Adipocyte (in vitro differentiated cells): ENCODE results near the gene RGS3.

ENCODE experiments used
- DNase-seq: peaks from one replicate; pipeline ENCODE4 v3.0.0-alpha.2; 2015; ENCODE audit warnings: low read depth
- H3K27me3 ChIP-seq: replicated peaks from 2 replicates; pipeline ENCODE4 v1.7.0; 2013; ENCODE audit warnings: mild to moderate bottlenecking, low read length, moderate library complexity; ENCODE audit not compliant: control insufficient read depth, insufficient read depth
- H3K36me3 ChIP-seq: 2 replicates; pipeline ENCODE4 v1.7.0; 2013; ENCODE audit warnings: low read length, mild to moderate bottlenecking, moderate library complexity; ENCODE audit not compliant: control insufficient read depth, insufficient read depth, severe bottlenecking
- H3K4me1 ChIP-seq: 2 replicates; pipeline ENCODE4 v1.7.0; 2013; ENCODE audit warnings: mild to moderate bottlenecking, low read length, moderate library complexity; ENCODE audit not compliant: control insufficient read depth, insufficient read depth
- H3K4me3 ChIP-seq: 2 replicates; pipeline ENCODE4 v1.7.0; 2013; ENCODE audit warnings: mild to moderate bottlenecking, low read length, moderate library complexity
- H3K9ac ChIP-seq: 2 replicates; pipeline ENCODE4 v1.7.0; 2013; ENCODE audit warnings: mild to moderate bottlenecking, low read length, moderate library complexity
- H3K9me3 ChIP-seq: 2 replicates; pipeline ENCODE4 v1.7.0; 2013; ENCODE audit warnings: mild to moderate bottlenecking, low read length, moderate library complexity; ENCODE audit not compliant: control insufficient read depth

The RGS3 gene

GRCh38 chr9:113514061-113514460, 50.5 kb downstream of the RGS3 start:
- H3K9me3 ChIP-seq, result no peaks in the 10 kb centered on the region
- DNase-seq, result no peak
- H3K9ac ChIP-seq, result no peak overlapping the region
- H3K27me3 ChIP-seq, result no peaks in the 10 kb centered on the region
- no peaks in the 10 kb centered on the region for H3K36me3 ChIP-seq
- no peak overlapping the region for H3K4me3 ChIP-seq
- H3K4me1 ChIP-seq, result peaks cover 8% of the 10 kb centered on the region

GRCh38 chr9:113514748-113515147, 51.2 kb downstream of the RGS3 start:
- Histone ChIP-seq H3K27me3 (no peaks in the 10 kb centered on the region), H3K36me3 (no peaks in the 10 kb centered on the region), H3K9ac (no peak overlapping the region), H3K4me3 (no peak overlapping the region), H3K4me1 (peaks cover 11% of the 10 kb centered on the region), H3K9me3 (no peaks in the 10 kb centered on the region)
- no peak for DNase-seq

- H3K4me1 ChIP-seq, result peaks cover 16% of the 10 kb centered on the region
- no peak for DNase-seq
Observed at GRCh38 chr9:113515862-113516261, 52.3 kb downstream of the RGS3 start.

GRCh38 chr9:113516840-113517577, 53.5 kb downstream of the RGS3 start:
- Histone ChIP-seq H3K9ac (no peak overlapping the region), H3K9me3 (no peaks in the 10 kb centered on the region), H3K4me3 (no peak overlapping the region), H3K27me3 (no peaks in the 10 kb centered on the region), H3K4me1 (peaks cover 16% of the 10 kb centered on the region), H3K36me3 (no peaks in the 10 kb centered on the region)
- no peak for DNase-seq

More at GRCh38 chr9:113515862-113516261, 52.3 kb downstream of the RGS3 start:
- Histone ChIP-seq H3K9ac (no peak overlapping the region), H3K27me3 (no peaks in the 10 kb centered on the region), H3K36me3 (no peaks in the 10 kb centered on the region), H3K4me3 (no peak overlapping the region), H3K9me3 (no peaks in the 10 kb centered on the region)

- H3K27me3 ChIP-seq, result peaks cover 7% of the 10 kb centered on the region
- H3K9ac ChIP-seq, result no peak overlapping the region
- no peak overlapping the region for H3K4me3 ChIP-seq
- H3K4me1 ChIP-seq, result peaks cover 27% of the 10 kb centered on the region
- DNase-seq, result no peak
- no peaks in the 10 kb centered on the region for H3K9me3 ChIP-seq
- H3K36me3 ChIP-seq, result no peaks in the 10 kb centered on the region
Observed at GRCh38 chr9:113519426-113520108, 56.0 kb downstream of the RGS3 start.

- no peak overlapping the region for H3K4me3 ChIP-seq
- DNase-seq, result no peak
- H3K9me3 ChIP-seq, result no peaks in the 10 kb centered on the region
- peaks cover 7% of the 10 kb centered on the region for H3K27me3 ChIP-seq
- peaks cover 27% of the 10 kb centered on the region for H3K4me1 ChIP-seq
- no peak overlapping the region for H3K9ac ChIP-seq
- H3K36me3 ChIP-seq, result no peaks in the 10 kb centered on the region
Observed at GRCh38 chr9:113520109-113520642, 56.6 kb downstream of the RGS3 start.

GRCh38 chr9:113521693-113522255, 58.2 kb downstream of the RGS3 start:
- Histone ChIP-seq H3K36me3 (no peaks in the 10 kb centered on the region), H3K27me3 (peaks cover 7% of the 10 kb centered on the region), H3K4me3 (no peak overlapping the region), H3K4me1 (peaks cover 19% of the 10 kb centered on the region), H3K9ac (no peak overlapping the region), H3K9me3 (no peaks in the 10 kb centered on the region)
- no peak for DNase-seq

- Histone ChIP-seq H3K4me1 (peaks cover 19% of the 10 kb centered on the region), H3K9me3 (no peaks in the 10 kb centered on the region), H3K27me3 (peaks cover 11% of the 10 kb centered on the region), H3K36me3 (no peaks in the 10 kb centered on the region), H3K4me3 (no peak overlapping the region), H3K9ac (no peak overlapping the region)
- DNase-seq, result no peak
Observed at GRCh38 chr9:113522419-113522818, 58.9 kb downstream of the RGS3 start.

GRCh38 chr9:113522858-113523257, 59.3 kb downstream of the RGS3 start:
- H3K9ac ChIP-seq, result no peak overlapping the region
- H3K9me3 ChIP-seq, result no peaks in the 10 kb centered on the region
- H3K36me3 ChIP-seq, result no peaks in the 10 kb centered on the region
- no peak overlapping the region for H3K4me3 ChIP-seq
- H3K27me3 ChIP-seq, result peaks cover 11% of the 10 kb centered on the region
- DNase-seq, result no peak
- peaks cover 19% of the 10 kb centered on the region for H3K4me1 ChIP-seq

GRCh38 chr9:113523421-113524141, 60.1 kb downstream of the RGS3 start:
- no peak overlapping the region for H3K9ac ChIP-seq
- no peak for DNase-seq
- H3K36me3 ChIP-seq, result no peaks in the 10 kb centered on the region
- peaks cover 19% of the 10 kb centered on the region for H3K4me1 ChIP-seq
- no peaks in the 10 kb centered on the region for H3K9me3 ChIP-seq
- peaks cover 11% of the 10 kb centered on the region for H3K27me3 ChIP-seq
- no peak overlapping the region for H3K4me3 ChIP-seq

GRCh38 chr9:113524468-113524867, 60.9 kb downstream of the RGS3 start:
- no peaks in the 10 kb centered on the region for H3K9me3 ChIP-seq

More at GRCh38 chr9:113524468-113524867, 60.9 kb downstream of the RGS3 start:
- Histone ChIP-seq H3K27me3 (peaks cover 11% of the 10 kb centered on the region), H3K4me3 (no peak overlapping the region), H3K4me1 (peaks cover 18% of the 10 kb centered on the region), H3K36me3 (no peaks in the 10 kb centered on the region), H3K9ac (no peak overlapping the region)
- DNase-seq, result no peak
